GM21367 (cell line): Measurements from ENCODE around the gene CCL8.
"Not testable (repeated sequence)": the region's sequence is repeated elsewhere in the genome, so short reads cannot be mapped to it uniquely, and the experiment has no call there.

Experiments
- ATAC-seq: cut with Tn5 transposase; IDR thresholded peaks from one replicate; pipeline ENCODE4 v1.9.1; 2021; ENCODE audit not compliant: unreplicated experiment

The CCL8 gene

GRCh38 chr17:34313164-34313563, 6.1 kb upstream of the CCL8 start:
- no peak for ATAC-seq

- no peak for ATAC-seq
Observed at GRCh38 chr17:34314279-34314678, 5.0 kb upstream of the CCL8 start.

- no peak for ATAC-seq
Observed at GRCh38 chr17:34318474-34318873, 761 bp upstream of the CCL8 start.

GRCh38 chr17:34321964-34322363, 2.7 kb downstream of the CCL8 start:
- ATAC-seq = no peak

- not testable (repeated sequence) for ATAC-seq
Observed at GRCh38 chr17:34327580-34327979, 8.3 kb downstream of the CCL8 start.

GRCh38 chr17:34337701-34338100, 18.5 kb downstream of the CCL8 start:
- no peak for ATAC-seq

- ATAC-seq = no peak
Observed at GRCh38 chr17:34339138-34339770, 20.0 kb downstream of the CCL8 start.

- ATAC-seq = no peak
Observed at GRCh38 chr17:34341916-34342315, 22.7 kb downstream of the CCL8 start.

- no peak for ATAC-seq
Observed at GRCh38 chr17:34347063-34347462, 27.8 kb downstream of the CCL8 start.

GRCh38 chr17:34349751-34350150, 30.5 kb downstream of the CCL8 start:
- ATAC-seq = no peak

GRCh38 chr17:34351096-34351495, 31.9 kb downstream of the CCL8 start:
- no peak for ATAC-seq

- ATAC-seq = no peak
Observed at GRCh38 chr17:34352191-34352590, 33.0 kb downstream of the CCL8 start.

- no peak for ATAC-seq
Observed at GRCh38 chr17:34354637-34355036, 35.4 kb downstream of the CCL8 start.

GRCh38 chr17:34356194-34356593, 37.0 kb downstream of the CCL8 start, which contains the start of gene CCL13:
Gene CCL13 (plus strand): TSS chr17:34356480. CDS start chr17:34356527, 47 bp downstream.
- no peak for ATAC-seq

GRCh38 chr17:34357398-34357797, 38.2 kb downstream of the CCL8 start:
- no peak for ATAC-seq

GRCh38 chr17:34358631-34359030, 39.4 kb downstream of the CCL8 start:
- no peak for ATAC-seq

GRCh38 chr17:34360601-34361270, 41.5 kb downstream of the CCL8 start:
- ATAC-seq = no peak

GRCh38 chr17:34361478-34362061, 42.3 kb downstream of the CCL8 start:
- no peak for ATAC-seq

- no peak for ATAC-seq
Observed at GRCh38 chr17:34363183-34363661, 44.0 kb downstream of the CCL8 start, which contains the start of gene CCL1. Gene CCL1 (minus strand): TSS chr17:34363233. CDS start chr17:34363161, 72 bp downstream.

GRCh38 chr17:34364751-34365150, 45.5 kb downstream of the CCL8 start:
- ATAC-seq = no peak

GRCh38 chr17:34365340-34365739, 46.1 kb downstream of the CCL8 start:
- no peak for ATAC-seq

- ATAC-seq = no peak
Observed at GRCh38 chr17:34366010-34366409, 46.8 kb downstream of the CCL8 start.
